A549 treated with Hydrocortisone at 1 μM for 4 hours (cell line): ENCODE data around the gene SDF2. TPM values are rescaled to one million over a fixed set of nuclear protein-coding genes. Genes with fewer than 3 reads are reported as not detected.

Experiments used
- total RNA-seq: library from RNA; stranded (reverse); fragments of 200-300 nt; extraction: Qiagen RNA extraction; gene quantifications from 5 replicates; pipeline ENCODE4 v1.2.3, GENCODE V29; 2022

SDF2 gene, protein sequence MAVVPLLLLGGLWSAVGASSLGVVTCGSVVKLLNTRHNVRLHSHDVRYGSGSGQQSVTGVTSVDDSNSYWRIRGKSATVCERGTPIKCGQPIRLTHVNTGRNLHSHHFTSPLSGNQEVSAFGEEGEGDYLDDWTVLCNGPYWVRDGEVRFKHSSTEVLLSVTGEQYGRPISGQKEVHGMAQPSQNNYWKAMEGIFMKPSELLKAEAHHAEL
- total RNA-seq, result 80.3 to 86.5 TPM (median 81.6 TPM) in 5 replicates

DNA sequence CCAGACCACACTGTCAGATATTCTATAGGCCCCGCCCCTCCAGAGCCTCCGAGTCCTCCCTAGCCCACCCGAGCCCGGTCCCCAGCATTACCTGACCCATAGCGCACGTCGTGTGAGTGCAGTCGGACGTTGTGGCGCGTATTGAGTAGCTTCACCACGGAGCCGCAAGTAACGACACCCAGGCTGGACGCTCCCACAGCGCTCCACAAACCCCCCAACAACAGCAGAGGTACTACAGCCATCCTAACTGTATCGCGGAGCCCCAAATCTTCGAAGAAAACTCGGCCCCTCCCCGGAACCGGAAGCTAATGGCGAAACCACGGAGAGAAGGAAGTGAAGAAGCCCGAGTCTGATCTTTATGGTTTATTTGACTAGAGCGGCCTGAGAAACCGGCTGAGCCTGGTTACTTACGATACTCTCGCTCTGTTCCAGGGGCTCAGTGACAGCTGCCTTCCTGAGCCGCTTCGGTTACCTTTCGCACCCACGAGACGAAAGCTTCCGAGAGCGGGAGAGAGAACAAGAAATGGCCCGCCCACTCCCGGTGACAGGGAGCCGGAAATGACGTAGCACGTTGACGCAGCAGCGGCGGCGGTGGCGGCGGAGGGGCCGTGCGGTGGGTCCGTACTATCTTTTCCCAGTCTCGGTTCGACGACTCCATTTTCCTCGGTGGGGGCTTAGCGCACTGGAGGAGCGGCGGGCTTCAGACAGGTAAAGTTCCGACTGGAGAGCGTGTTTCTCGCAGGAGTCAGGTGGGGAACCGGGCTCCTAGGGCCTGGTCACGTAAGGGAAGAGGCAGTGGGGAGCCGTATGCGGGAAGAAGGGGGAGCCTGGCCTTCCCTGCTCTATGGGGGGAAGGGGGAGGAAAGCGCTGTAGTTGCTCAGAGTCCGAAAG is at the start of gene SDF2, which contains the start of gene SUPT6H:
SDF2 (minus strand) TSS at position 272 of the 892 bp plus-strand sequence; CDS start at position 242, 30 bp downstream.
SUPT6H (plus strand) TSS at position 571 of the 892 bp plus-strand sequence. CDS start 11,197 bp downstream, outside the sequence.

DNA sequence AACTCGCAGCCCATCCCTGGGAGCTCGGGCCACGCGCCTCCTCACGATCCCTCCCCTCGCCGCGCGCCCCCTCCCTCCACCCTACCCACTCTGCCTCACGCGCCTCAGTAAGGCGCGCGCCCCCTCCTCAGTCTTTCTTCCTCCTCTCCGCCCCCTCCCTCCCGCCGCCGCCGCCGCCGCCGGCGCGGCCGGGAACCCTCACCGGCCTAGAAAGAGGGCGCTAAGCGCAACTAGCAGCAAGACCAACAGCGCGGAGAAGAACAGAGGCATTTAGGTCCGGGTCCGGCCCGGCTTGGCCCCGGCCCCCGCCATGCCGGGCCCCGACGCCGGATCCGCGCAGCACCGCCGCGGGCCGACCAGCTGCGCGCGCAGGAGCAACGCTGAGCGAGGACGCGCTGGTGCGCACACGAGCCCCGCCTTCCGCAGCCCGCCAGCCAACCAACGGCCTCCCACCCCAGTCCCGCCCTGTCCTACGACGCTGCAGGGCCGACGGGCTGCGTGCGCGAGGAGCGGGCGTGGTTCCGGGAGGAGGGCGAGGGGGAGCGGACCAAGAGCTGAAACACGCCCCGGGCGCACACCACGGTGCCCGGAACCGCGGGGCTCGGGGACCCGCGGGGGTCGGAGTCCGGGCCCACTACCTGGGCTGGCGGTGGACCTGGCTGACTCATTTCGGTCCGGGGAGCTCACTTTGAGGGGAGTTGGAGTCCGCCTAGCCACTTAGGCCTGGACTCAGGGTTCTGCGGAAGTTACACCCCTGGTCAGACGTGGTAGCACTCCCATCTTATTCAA is 16.7 kb downstream of the SDF2 start, which contains the start of gene BLTP2:
BLTP2 (minus strand) TSS at position 372 of the 789 bp plus-strand sequence; CDS start at position 270, 102 bp downstream.

DNA sequence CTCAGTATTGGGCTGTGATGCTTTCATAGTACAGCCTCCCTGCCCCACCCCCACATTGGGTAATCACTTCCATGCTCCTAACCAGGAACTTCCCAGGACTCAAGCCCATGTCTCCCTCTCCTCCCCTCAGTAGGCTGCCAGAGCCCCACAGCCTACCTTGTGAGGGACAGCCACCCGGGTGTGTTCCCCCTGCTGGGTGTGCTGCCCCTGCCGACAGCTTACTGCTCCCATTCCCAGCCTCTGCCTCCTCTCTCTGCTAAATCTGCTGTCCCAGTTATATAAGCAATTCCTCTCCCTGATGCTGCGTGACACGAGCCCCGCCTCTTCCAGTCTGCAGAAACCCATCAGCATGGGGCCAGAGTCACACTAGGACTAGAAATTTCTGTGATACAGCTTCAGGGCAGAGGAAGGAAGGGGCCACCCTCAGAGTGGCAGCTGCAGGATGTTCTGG is 47.8 kb downstream of the SDF2 start, which contains the start of gene RSKR:
RSKR (minus strand) TSS at position 255 of the 451 bp plus-strand sequence; CDS start at position 231, 24 bp downstream.

DNA sequence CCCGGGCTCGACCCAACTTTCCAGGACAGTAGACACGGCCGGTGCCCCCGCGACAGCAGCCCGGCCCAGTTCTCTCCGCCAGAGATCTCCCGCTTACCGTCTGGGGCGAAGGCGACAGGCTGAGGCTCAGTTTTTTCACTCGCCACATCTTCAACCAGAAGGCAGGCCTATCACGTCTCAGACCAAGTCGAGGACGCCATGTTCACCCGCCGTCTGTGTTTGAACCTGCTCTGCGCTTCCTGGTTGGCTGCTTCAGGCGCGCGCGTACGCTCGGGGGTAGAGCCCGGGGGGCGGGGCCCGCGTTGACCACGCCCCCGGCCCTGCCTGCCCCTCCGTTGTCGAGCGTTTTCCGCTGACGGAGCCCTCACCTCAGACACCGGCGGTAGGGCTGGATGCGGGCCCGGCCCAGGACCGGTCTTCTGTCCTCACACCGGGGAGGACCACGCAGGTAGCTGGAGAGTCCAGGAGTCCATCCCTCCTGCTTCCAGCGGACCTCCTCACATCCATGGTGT is 62.9 kb downstream of the SDF2 start, which contains the start of gene SPAG5:
SPAG5 (minus strand) TSS at position 227 of the 512 bp plus-strand sequence; CDS start at position 148, 79 bp downstream.

Other genes with a start within 250 kb of the SDF2 start
- gene SLC13A2, start 188.3 kb downstream of the SDF2 start, total RNA-seq, result 0.08 to 0.18 TPM (median 0.12 TPM) in 5 replicates
- 0.02 to 0.05 TPM in 2 of 5 replicates, not detected in the others for gene FOXN1, start 155.6 kb downstream of the SDF2 start, total RNA-seq
- gene UNC119, start 109.3 kb downstream of the SDF2 start, total RNA-seq, result 24.2 to 31.7 TPM (median 27.6 TPM) in 5 replicates
- 54.6 to 64.5 TPM (median 63.2 TPM) in 5 replicates for gene PIGS, start 90.4 kb downstream of the SDF2 start, total RNA-seq
- gene ALDOC, start 85.0 kb downstream of the SDF2 start, total RNA-seq, result 1.3 to 2.7 TPM (median 2.1 TPM) in 5 replicates
- gene SPAG5, start 62.9 kb downstream of the SDF2 start, total RNA-seq, result 67.0 to 80.7 TPM (median 73.4 TPM) in 5 replicates
- gene RSKR, start 47.7 kb downstream of the SDF2 start, total RNA-seq, result 3.1 to 5.5 TPM (median 3.9 TPM) in 5 replicates
- gene BLTP2, start 16.7 kb downstream of the SDF2 start, total RNA-seq, result 47.0 to 74.1 TPM (median 53.2 TPM) in 5 replicates
- 68.7 to 82.6 TPM (median 69.4 TPM) in 5 replicates for gene SUPT6H, start 299 bp upstream of the SDF2 start, total RNA-seq
- gene PROCA1, start 50.0 kb upstream of the SDF2 start, total RNA-seq, result 0.93 to 1.2 TPM (median 1.2 TPM) in 5 replicates
- 210 to 239 TPM (median 227 TPM) in 5 replicates for gene RAB34, start 56.0 kb upstream of the SDF2 start, total RNA-seq
- gene RPL23A, start 58.1 kb upstream of the SDF2 start, total RNA-seq, result 1,477 to 2,445 TPM (median 2,273 TPM) in 5 replicates
- 29.1 to 47.2 TPM (median 43.1 TPM) in 5 replicates for gene TLCD1, start 64.3 kb upstream of the SDF2 start, total RNA-seq
- gene NEK8, start 66.9 kb upstream of the SDF2 start, total RNA-seq, result 3.6 to 4.7 TPM (median 4.2 TPM) in 5 replicates
- 61.0 to 85.9 TPM (median 81.0 TPM) in 5 replicates for gene TRAF4, start 82.1 kb upstream of the SDF2 start, total RNA-seq
- gene FAM222B, start 180.9 kb upstream of the SDF2 start, total RNA-seq, result 37.6 to 44.6 TPM (median 41.0 TPM) in 5 replicates
- 86.8 to 92.5 TPM (median 88.1 TPM) in 5 replicates for gene ERAL1, start 193.1 kb upstream of the SDF2 start, total RNA-seq
- gene FLOT2, start 235.8 kb upstream of the SDF2 start, total RNA-seq, result 78.7 to 90.2 TPM (median 85.3 TPM) in 5 replicates
- gene DHRS13, start 241.2 kb upstream of the SDF2 start, total RNA-seq, result 5.6 to 6.9 TPM (median 6.5 TPM) in 5 replicates